NCI-H2196 treated with DMSO at 0.1 percent for 48 hours (cell line): Measurements from ENCODE around the gene RNF223.
"Not testable (repeated sequence)": the region's sequence is repeated elsewhere in the genome, so short reads cannot be mapped to it uniquely, and the experiment has no call there.

Source experiments
- DNase-seq: peaks from one replicate; lab custom pipeline; 2025; ENCODE audit not compliant: unreplicated experiment; lab: John Stamatoyannopoulos, UW

The RNF223 gene

DNA sequence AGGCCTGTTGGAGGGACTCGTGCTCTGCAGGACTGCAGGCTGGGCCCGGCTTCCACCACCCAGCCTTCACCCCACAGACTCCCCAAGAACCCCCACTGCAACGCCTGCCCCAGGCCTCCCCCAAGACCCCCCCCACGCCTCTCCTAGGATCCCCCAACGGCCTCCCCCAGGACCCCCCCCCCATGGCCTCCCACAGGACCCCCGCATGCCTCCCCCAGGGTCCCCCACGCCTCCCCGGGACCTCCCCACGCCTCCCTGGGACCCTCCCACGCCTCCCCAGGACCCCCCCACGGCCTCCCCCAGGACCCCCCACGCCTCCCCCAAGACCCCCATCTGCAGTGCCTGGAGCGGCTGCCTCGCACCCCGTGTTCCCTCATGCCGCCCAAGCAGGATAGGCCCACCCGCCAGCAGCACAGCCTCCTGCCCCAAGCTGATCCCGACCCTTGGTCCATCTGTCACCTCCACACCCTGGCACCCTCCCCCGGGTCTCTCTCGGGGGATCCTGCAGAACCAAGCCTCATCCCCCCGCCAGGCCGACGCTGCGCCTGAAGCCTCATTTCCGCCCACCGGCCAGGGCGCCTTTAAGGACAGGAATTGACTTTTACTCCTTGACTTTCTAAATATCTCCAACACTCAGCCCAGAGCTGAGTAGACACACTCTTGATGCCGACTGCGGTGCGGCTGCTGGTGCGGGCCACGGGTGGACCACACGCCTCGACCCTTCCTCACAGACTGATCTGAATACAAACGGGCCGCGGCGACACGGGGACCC lies 14.1 kb upstream of the RNF223 start:
- no peak for DNase-seq

- DNase-seq: no peak
These were observed 13.4 kb upstream of the RNF223 start for GRCh38 chr1:1087351-1088028.

GRCh38 chr1:1086911-1087341 lies 12.8 kb upstream of the RNF223 start:
- DNase-seq: no peak

DNA sequence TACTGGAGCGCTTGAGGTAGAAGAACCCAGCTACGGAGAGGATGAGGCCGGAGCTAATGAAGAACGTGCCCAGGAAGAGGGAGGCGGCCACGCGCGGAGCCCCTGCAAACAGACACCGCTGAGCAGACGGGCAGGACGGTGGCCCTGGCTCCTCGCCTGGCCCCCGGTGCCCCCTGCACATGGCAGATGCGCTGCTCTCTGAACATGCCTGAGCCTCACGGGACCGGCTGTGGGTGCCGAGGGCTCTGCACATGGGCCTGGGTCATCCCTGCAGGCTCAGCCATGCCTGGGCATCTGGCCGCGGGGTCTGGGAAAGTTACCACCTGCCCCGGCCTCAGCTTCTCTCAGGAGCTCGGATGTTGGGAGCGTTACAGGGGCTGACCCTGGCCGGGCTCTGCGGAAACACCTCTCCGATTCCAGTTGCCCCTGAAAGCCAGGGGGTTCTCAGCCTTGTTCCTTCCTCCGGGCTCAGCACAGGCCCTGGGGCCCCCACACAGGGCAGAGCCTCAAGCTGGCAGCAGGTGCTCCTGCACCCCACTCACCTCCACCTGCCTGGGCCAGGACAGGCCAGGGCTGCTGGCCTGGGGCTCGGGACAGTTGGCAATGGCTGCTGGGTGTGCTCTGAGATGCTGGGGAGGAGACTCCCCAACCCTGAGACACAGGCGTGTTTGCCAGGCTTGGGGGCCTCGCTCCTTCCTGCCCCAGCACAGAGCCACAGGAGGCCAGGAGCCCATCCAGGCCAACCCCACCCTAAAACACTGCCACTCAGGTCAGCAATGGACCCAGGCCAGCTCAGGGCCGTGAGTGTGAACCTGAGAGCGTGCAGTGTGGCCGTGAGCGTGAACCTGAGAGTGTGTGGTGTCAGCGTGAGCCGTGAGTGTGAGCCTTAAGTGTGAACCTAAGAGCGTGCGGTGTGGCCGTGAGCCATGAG lies 12.1 kb upstream of the RNF223 start:
- DNase-seq: no peak

DNA sequence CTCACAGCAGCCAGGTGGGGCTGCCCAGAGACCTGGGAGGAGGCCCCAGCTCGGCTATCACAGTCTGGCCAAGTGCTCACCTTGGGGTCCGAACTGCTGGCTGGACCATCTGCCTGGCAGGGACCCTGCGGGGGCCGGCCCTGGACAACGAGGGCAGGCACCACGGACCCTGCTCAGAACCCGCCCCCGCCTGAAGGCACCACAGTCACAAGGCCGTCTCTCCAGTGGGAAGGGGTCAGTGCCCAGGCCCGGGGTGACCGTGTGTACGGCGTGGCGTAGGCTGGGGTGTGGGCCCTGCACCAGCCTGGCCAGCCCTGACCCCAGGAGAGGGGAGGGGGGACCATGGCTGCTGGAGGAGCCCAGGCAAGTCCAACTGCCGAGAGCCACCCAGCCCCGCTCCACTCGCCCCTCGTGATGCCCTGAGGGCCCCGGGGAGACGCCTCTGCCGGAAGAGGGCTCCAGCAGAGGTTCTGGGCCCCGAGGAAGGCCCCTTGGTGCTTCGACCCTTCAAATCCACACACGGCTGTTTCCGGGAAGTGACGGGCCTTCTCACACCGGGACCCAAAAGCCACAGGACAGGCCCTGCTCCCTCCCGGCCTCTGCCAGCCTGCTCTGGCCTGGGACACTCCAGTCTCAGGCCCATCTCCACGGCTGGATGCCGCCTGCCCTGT lies 11.2 kb upstream of the RNF223 start:
- no peak for DNase-seq

- no peak for DNase-seq
These were observed 10.5 kb upstream of the RNF223 start for GRCh38 chr1:1084372-1085170.

DNA sequence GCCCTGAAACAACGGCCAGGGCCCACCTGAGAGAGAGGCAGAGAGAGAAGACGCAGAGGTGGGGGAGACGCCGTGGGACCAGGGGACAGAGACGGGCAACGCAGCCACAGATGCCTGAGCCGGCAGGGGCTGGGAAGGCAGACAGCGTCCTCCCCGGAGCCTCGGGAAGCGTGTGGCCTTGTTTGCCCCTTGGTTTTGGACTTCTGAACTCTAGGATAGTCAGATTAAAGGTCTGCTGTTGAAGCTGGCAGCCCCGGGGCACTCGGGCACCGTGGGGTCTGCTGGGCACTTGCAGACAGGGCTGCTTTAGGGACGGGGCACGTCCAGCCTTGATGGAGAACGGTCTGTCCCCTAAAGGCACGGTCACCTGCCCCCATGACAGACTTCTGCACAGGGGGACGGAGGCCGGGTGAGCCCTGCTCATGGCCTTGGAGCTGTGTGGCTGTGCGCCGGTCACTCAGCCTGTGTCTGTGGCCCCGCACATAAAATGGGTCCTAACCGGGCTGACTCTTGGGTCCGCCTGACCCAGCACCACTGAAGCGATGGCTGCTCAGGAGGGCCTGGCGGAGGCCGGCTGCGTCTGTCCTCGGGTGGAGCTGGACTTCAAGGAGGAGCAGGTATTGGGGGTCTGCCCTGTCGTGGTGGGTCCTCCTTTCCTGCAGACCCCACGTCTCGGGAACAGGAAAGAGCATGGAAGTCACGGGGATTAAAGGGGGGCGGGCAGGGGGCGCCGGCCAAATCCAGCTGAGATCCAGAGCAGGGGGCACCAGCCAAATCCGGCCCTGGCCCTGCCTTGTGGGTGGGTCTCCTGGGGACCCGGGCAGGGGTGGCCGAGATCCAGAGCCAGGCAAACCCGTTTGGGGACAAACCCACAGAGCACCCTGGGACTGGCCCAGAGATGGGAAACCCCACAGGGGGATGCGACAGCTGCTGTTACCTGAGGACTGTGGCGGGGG lies 9.6 kb upstream of the RNF223 start:
- DNase-seq: no peak

DNA sequence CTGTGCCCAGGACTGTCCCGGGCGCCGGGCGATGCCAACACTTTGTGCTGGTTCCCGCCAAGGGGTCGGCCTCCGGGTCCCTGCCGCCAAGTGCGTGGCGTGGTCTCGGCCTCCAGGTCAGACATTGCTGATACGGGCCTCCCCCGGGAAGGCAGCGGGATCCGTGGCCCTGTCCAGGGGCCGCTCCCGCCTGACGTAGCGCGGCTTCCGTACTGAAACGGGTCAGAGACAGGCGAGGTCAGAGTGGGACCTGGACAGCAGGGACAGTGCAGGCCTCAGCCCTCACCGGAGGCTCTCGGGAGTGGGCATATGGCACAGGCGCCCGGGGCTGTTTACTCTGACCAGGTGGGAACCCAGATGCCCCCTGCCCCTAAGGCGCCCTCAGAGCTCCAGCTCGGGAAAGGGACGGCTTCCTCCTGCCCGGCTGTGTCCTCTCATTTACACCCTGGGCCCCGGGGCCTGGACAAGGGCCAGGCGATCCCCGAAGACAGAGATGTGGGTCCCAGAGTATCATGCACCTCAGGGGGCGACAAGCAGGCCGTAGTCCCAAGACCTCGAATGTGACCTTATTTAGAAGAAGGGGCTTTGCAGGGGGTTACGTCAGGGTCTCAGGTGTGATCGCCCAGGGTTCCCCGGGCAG lies 8.8 kb upstream of the RNF223 start:
- DNase-seq: no peak

- DNase-seq: no peak
These were observed 8.2 kb upstream of the RNF223 start for GRCh38 chr1:1082239-1082775.

- no peak for DNase-seq
These were observed 7.5 kb upstream of the RNF223 start for GRCh38 chr1:1081311-1082238.

- DNase-seq: no peak
These were observed 6.8 kb upstream of the RNF223 start for GRCh38 chr1:1080951-1081310.

GRCh38 chr1:1080122-1080757 lies 6.1 kb upstream of the RNF223 start:
- DNase-seq: peak; percentile 55

GRCh38 chr1:1079408-1080121 lies 5.5 kb upstream of the RNF223 start:
- peak; percentile 75 for DNase-seq

- not testable (repeated sequence) for DNase-seq
These were observed 3.3 kb upstream of the RNF223 start for GRCh38 chr1:1077396-1077795.

DNA sequence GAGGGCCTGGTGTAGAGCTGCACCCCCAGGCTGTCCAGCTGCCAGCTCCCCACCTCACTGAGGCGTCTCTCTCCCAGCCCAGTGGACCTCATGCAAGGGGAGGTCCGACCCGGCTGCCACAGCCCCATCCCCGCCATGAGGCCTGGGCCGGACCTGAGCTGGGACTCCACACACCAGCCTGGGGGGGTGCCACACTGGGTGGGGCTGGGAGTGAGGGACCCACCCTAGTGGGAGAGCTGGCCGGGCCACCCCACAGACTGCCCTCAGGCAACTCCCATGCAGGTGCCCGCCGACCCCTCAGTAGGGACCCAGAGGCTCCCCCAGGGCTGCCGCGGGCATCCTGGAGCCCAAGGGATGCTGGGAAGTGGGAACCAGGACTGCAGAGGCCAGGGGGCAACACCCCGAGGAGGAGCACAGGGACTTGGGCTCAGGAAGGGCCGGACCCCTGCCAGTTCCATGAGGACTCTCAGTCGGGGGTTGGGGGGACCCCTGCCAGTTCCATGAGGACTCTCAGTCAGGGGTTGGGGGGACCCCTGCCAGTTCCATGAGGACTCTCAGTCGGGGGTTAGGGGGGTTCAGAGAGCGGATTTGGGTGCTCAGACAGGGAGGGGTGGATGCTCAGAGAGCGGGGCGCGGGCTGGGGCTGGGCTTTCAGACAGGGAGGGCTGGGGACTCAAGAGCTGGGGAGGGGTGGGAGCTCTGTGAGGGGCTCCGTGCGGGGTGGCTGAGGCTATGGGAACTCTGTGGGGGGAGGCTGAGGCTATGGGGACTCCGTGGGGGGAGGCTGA lies 1.2 kb upstream of the RNF223 start:
- no peak for DNase-seq
